Panc1 (cell line): ENCODE results near the gene MPZL3. TPM values are rescaled to one million over a fixed set of nuclear protein-coding genes. Genes with fewer than 3 reads are reported as not detected.
A peak's percentile ranks its signal among the peaks of the same experiment; 100 is the strongest.
"Not testable (repeated sequence)": the region's sequence is repeated elsewhere in the genome, so short reads cannot be mapped to it uniquely, and the experiment has no call there.

ENCODE experiments used
- ATAC-seq: fragments of 200-7000 bp; cut with Tn5 transposase; 2 replicates; pipeline ENCODE4 v1.9.1; 2020; ENCODE audit warnings: mild to moderate bottlenecking, moderate library complexity
- BruUV-seq: library from RNA; stranded (reverse); fragments of 400-500 nt; replicated peaks from 2 replicates; lab custom pipeline; 2021; lab: Mats Ljungman, UMichigan
- CTCF ChIA-PET: fragments of 300-600 bp; sonication (Branson Sonifier 250); formaldehyde crosslinking; loops from one replicate; lab custom pipeline; 2022; ENCODE audit warnings: antibody characterized with exemption; lab: Charles Lee
- POLR2A ChIA-PET: fragments of 300-600 bp; sonication (Branson Sonifier 250); formaldehyde crosslinking; loops from one replicate; lab custom pipeline; 2022; ENCODE audit warnings: antibody characterized with exemption; lab: Charles Lee
- DNase-seq: peaks from one replicate; pipeline ENCODE4 v3.0.0-alpha.2; 2010; ENCODE audit warnings: low read depth, low spot score
- H3K27ac ChIP-seq: 2 replicates; pipeline ENCODE4 v1.5.1; 2011; ENCODE audit warnings: mild to moderate bottlenecking, low read length, inconsistent platforms
- H3K27me3 ChIP-seq: fragments of 200-500 bp; sonication (Bioruptor generic); 2 replicates; pipeline ENCODE4 v1.6.0; 2014; ENCODE audit warnings: low read length, inconsistent platforms; ENCODE audit not compliant: control insufficient read depth, insufficient read depth
- H3K36me3 ChIP-seq: fragments of 200-500 bp; sonication (Bioruptor generic); 2 replicates; pipeline ENCODE4 v1.5.1; 2014; ENCODE audit warnings: inconsistent platforms, mild to moderate bottlenecking, low read length, moderate library complexity; ENCODE audit not compliant: control insufficient read depth, insufficient read depth
- H3K4me1 ChIP-seq: 2 replicates; pipeline ENCODE4 v1.5.1; 2011; ENCODE audit warnings: inconsistent platforms, mild to moderate bottlenecking, low read length, moderate library complexity; ENCODE audit not compliant: control insufficient read depth, insufficient read depth
- H3K4me3 ChIP-seq, 2 experiments: 2 replicates each; pipeline ENCODE4 v1.5.1; 2011 to 2012; ENCODE audit warnings: low read depth in 2 of 2, low read length in 2 of 2, mild to moderate bottlenecking in 2 of 2, inconsistent platforms in 1 of 2, moderate library complexity in 1 of 2
- H3K9me3 ChIP-seq: fragments of 200-500 bp; sonication (Bioruptor generic); 2 replicates; pipeline ENCODE4 v1.5.1; 2014; ENCODE audit warnings: low read depth, mild to moderate bottlenecking, inconsistent platforms, low read length, moderate library complexity; ENCODE audit not compliant: control insufficient read depth, insufficient read depth
- POLR2AphosphoS5 ChIP-seq: IDR thresholded peaks from 2 replicates; pipeline ENCODE4 v1.6.1; 2012; ENCODE audit warnings: mild to moderate bottlenecking, low read depth, low read length, moderate library complexity
- SIN3A ChIP-seq: IDR thresholded peaks from 2 replicates; pipeline ENCODE4 v1.6.1; 2012; ENCODE audit warnings: low read depth, mild to moderate bottlenecking, low read length, moderate library complexity, borderline replicate concordance; ENCODE audit not compliant: insufficient read depth
- TCF7L2 ChIP-seq: IDR thresholded peaks from 2 replicates; pipeline ENCODE4 v1.6.1; 2011; ENCODE audit warnings: mild to moderate bottlenecking, low read depth, low read length, inconsistent platforms
- in situ Hi-C: cut with HindIII; loops from 2 replicates; pipeline ENCODE4 v1.10.0; 2016; ENCODE audit warnings: low sequenced_read_pairs, low pct_unique_long_range_greater_than_20kb
- intact Hi-C: fragments of 100-400 bp; cut with micrococcal nuclease; formaldehyde crosslinking; loops from one replicate; pipeline ENCODE4 v1.10.0; 2022; ENCODE audit not compliant: unreplicated experiment
- total RNA-seq: library from RNA; stranded (reverse); gene quantifications from one replicate; pipeline ENCODE4 v1.2.1, GENCODE V29; 2021; ENCODE audit not compliant: unreplicated experiment
- TF ChIP-seq, protein P1 (sequence below): fragments of 450-650 bp; IDR thresholded peaks from 2 replicates; pipeline ENCODE4 v1.5.1; 2017; ENCODE audit warnings: mild to moderate bottlenecking
- TF ChIP-seq, protein P2 (sequence below), 2 experiments: IDR thresholded peaks; 2 replicates each; pipeline ENCODE4 v1.6.1; 2011 to 2012; ENCODE audit warnings: low read depth in 2 of 2, control low read depth in 1 of 2, low read length in 1 of 2, mild to moderate bottlenecking in 1 of 2, moderate library complexity in 1 of 2; ENCODE audit not compliant: insufficient read depth in 1 of 2

MPZL3 gene
- total RNA-seq, 1 experiment from 2014 or later, result 1.0 TPM

DNA sequence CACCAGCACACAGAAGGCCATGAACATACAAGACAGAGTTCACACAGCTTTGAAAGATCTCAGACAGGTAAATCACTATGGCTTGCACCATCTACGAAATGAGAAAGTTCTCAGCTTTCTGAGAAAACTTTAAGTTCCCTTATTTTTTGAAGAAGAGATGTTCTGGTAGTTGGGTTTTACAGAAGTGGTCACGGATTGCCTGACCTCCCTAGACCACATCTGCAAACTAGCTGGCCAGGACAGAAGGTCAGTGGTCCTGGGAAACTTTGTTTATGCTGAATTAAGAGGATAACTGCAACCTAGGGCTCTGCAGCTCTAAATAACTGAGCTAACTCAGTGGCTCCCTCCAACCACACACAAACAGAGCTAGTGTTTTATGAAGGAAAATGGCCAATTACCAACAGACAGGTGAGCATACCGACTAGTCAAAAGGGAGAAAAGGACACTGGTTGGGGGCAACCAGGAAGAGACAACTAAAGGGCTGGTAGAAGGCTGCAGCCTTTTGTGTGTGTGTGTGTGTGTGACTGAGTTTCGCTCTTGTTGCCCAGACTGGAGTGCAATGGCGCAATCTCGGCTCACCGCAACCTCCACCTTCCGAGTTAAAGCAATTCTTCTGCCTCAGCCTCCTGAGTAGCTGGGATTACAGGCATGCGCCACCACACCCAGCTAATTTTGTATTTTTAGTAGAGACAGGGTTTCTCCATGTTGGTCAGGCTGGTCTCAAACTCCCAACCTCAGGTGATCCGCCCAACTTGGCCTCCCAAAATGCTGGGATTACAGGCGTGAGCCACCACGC lies 67.2 kb downstream of the MPZL3 start:
- Histone ChIP-seq H3K27ac (no peak overlapping the region), H3K9me3 (no peaks in the 10 kb centered on the region), H3K36me3 (no peaks in the 10 kb centered on the region), H3K4me1 (peaks cover 5% of the 10 kb centered on the region; the same call in 1 of the 2 replicates), H3K4me3 (no peak overlapping the region), H3K27me3 (peaks cover 3% of the 10 kb centered on the region; the same call in 1 of the 2 replicates)
- BruUV-seq, result no TSS peak
- intact Hi-C loops, result no loop called here
- ATAC-seq (no peak), DNase-seq (no peak)
- POLR2A ChIA-PET, result interaction anchor here (0.7 kb wide), 1 partner anchor 13 kb away, joined by 6 read pairs; no protein-coding TSS in a partner anchor
- no peak for TF ChIP-seq TCF7L2
- TF ChIP-seq POLR2AphosphoS5, result no peak
- TF ChIP-seq, protein P1, sequence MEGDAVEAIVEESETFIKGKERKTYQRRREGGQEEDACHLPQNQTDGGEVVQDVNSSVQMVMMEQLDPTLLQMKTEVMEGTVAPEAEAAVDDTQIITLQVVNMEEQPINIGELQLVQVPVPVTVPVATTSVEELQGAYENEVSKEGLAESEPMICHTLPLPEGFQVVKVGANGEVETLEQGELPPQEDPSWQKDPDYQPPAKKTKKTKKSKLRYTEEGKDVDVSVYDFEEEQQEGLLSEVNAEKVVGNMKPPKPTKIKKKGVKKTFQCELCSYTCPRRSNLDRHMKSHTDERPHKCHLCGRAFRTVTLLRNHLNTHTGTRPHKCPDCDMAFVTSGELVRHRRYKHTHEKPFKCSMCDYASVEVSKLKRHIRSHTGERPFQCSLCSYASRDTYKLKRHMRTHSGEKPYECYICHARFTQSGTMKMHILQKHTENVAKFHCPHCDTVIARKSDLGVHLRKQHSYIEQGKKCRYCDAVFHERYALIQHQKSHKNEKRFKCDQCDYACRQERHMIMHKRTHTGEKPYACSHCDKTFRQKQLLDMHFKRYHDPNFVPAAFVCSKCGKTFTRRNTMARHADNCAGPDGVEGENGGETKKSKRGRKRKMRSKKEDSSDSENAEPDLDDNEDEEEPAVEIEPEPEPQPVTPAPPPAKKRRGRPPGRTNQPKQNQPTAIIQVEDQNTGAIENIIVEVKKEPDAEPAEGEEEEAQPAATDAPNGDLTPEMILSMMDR, result no peak
- TF ChIP-seq, protein P2, sequence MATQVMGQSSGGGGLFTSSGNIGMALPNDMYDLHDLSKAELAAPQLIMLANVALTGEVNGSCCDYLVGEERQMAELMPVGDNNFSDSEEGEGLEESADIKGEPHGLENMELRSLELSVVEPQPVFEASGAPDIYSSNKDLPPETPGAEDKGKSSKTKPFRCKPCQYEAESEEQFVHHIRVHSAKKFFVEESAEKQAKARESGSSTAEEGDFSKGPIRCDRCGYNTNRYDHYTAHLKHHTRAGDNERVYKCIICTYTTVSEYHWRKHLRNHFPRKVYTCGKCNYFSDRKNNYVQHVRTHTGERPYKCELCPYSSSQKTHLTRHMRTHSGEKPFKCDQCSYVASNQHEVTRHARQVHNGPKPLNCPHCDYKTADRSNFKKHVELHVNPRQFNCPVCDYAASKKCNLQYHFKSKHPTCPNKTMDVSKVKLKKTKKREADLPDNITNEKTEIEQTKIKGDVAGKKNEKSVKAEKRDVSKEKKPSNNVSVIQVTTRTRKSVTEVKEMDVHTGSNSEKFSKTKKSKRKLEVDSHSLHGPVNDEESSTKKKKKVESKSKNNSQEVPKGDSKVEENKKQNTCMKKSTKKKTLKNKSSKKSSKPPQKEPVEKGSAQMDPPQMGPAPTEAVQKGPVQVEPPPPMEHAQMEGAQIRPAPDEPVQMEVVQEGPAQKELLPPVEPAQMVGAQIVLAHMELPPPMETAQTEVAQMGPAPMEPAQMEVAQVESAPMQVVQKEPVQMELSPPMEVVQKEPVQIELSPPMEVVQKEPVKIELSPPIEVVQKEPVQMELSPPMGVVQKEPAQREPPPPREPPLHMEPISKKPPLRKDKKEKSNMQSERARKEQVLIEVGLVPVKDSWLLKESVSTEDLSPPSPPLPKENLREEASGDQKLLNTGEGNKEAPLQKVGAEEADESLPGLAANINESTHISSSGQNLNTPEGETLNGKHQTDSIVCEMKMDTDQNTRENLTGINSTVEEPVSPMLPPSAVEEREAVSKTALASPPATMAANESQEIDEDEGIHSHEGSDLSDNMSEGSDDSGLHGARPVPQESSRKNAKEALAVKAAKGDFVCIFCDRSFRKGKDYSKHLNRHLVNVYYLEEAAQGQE (IDR thresholded peaks at IDR 0.05; ENCODE audit: insufficient read depth in 1 of 2, low read depth in 2 of 2, low read length in 1 of 2), result no peak
- no peak for TF ChIP-seq SIN3A
- CTCF ChIA-PET, result interaction anchor here (0.9 kb wide), 1 partner anchor 15 kb away, joined by 3 read pairs; no protein-coding TSS in a partner anchor
- in situ Hi-C loops, result no loop called here

DNA sequence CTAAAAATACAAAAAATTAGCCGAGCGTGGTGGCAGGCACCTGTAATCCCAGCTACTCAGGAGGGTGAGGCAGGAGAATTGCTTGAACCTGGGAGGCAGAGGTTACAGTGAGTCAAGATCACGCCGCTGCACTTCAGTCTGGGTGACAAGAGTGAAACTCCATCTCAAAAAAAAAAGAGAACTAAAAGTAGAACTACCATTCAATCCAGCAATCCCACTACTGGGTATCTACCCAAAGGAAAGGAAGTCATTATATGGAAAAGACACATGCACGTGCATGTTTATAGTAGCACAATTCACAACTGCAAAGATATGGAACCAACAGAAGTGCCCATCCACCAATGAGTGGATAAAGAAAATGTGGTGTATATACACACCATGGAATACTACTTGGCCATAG lies 68.5 kb downstream of the MPZL3 start:
- H3K27me3 ChIP-seq, ATAC-seq, BruUV-seq, DNase-seq, in situ Hi-C loops, H3K9me3 ChIP-seq, CTCF ChIA-PET, H3K27ac ChIP-seq, H3K4me3 ChIP-seq, intact Hi-C loops, H3K36me3 ChIP-seq, POLR2A ChIA-PET, H3K4me1 ChIP-seq: not testable (repeated sequence)

DNA sequence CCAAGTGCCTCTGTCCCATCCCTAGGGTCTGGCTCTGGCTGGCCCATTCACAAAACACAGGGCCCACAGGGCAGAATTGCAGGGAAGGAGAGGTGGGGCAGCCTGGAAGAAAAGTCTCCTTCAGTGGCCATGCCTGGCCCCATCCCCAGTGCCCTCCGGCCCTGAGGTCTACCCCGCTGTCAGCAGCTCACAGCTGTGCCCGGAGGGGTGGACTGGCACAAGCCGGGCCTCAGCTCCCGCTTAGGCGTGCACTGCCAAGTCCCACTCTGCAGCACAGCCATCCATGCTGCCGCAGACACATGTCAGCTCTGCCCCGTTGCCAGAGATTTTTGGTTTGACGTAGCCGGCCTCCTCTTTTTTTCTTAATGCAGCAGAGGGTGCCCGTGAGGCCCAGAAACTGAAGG lies 71.9 kb downstream of the MPZL3 start:
- H3K27ac ChIP-seq, result no peak overlapping the region
- H3K27me3 ChIP-seq, result no peaks in the 10 kb centered on the region
- CTCF ChIA-PET, result interaction anchor here (0.8 to 1.4 kb wide), 3 partner anchors 9 to 32 kb away, joined by 3 to 4 read pairs (median 3); no protein-coding TSS in a partner anchor
- no peak for TF ChIP-seq POLR2AphosphoS5
- no peak for TF ChIP-seq TCF7L2
- TF ChIP-seq, protein P2 (IDR thresholded peaks at IDR 0.05; ENCODE audit: insufficient read depth in 1 of 2, low read depth in 2 of 2, low read length in 1 of 2), result no peak
- TF ChIP-seq, protein P1, result no peak
- no peak for TF ChIP-seq SIN3A
- DNase-seq (no peak), ATAC-seq (peak; percentile 78)
- no peak overlapping the region for H3K4me3 ChIP-seq
- in situ Hi-C loops, result no loop called here
- H3K36me3 ChIP-seq, result no peaks in the 10 kb centered on the region
- intact Hi-C loops, result no loop called here
- peaks cover 5% of the 10 kb centered on the region; the same call in 1 of the 2 replicates for H3K4me1 ChIP-seq
- BruUV-seq, result no TSS peak
- POLR2A ChIA-PET, result no interaction called here
- H3K9me3 ChIP-seq, result no peaks in the 10 kb centered on the region
